ENCODE results near the gene CHCHD3.

DNA sequence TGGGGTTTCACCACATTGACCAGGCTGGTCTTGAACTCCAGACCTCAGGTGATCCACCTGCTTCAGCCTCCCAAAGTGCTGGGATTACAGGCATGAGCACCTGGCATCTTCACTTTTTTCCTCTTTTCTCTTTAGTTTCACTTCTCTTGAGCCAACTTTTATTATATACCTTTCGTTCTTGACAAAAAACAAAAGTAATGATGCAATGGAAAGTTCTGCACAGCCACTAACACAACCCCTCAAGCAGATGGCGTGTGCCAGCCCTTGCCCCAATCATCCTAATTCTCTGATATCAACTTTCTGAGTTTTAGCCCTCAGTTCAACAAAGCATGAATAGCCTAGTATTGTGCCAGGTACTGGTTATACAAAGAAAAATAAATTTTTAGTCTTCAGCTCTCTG, 223.6 kb downstream of the CHCHD3 start:
- TF ChIP-seq, protein P1, sequence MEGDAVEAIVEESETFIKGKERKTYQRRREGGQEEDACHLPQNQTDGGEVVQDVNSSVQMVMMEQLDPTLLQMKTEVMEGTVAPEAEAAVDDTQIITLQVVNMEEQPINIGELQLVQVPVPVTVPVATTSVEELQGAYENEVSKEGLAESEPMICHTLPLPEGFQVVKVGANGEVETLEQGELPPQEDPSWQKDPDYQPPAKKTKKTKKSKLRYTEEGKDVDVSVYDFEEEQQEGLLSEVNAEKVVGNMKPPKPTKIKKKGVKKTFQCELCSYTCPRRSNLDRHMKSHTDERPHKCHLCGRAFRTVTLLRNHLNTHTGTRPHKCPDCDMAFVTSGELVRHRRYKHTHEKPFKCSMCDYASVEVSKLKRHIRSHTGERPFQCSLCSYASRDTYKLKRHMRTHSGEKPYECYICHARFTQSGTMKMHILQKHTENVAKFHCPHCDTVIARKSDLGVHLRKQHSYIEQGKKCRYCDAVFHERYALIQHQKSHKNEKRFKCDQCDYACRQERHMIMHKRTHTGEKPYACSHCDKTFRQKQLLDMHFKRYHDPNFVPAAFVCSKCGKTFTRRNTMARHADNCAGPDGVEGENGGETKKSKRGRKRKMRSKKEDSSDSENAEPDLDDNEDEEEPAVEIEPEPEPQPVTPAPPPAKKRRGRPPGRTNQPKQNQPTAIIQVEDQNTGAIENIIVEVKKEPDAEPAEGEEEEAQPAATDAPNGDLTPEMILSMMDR (IDR thresholded peaks at IDR 0.05) = no peak
- TF ChIP-seq, protein P2, sequence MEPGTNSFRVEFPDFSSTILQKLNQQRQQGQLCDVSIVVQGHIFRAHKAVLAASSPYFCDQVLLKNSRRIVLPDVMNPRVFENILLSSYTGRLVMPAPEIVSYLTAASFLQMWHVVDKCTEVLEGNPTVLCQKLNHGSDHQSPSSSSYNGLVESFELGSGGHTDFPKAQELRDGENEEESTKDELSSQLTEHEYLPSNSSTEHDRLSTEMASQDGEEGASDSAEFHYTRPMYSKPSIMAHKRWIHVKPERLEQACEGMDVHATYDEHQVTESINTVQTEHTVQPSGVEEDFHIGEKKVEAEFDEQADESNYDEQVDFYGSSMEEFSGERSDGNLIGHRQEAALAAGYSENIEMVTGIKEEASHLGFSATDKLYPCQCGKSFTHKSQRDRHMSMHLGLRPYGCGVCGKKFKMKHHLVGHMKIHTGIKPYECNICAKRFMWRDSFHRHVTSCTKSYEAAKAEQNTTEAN (CRISPR knock-in tag; IDR thresholded peaks at IDR 0.05) = no peak
- TF ChIP-seq, protein P3, sequence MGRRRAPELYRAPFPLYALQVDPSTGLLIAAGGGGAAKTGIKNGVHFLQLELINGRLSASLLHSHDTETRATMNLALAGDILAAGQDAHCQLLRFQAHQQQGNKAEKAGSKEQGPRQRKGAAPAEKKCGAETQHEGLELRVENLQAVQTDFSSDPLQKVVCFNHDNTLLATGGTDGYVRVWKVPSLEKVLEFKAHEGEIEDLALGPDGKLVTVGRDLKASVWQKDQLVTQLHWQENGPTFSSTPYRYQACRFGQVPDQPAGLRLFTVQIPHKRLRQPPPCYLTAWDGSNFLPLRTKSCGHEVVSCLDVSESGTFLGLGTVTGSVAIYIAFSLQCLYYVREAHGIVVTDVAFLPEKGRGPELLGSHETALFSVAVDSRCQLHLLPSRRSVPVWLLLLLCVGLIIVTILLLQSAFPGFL (CRISPR knock-in tag; IDR thresholded peaks at IDR 0.05; ENCODE audit: borderline replicate concordance) = no peak
- TF ChIP-seq, protein P4, sequence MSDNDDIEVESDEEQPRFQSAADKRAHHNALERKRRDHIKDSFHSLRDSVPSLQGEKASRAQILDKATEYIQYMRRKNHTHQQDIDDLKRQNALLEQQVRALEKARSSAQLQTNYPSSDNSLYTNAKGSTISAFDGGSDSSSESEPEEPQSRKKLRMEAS (CRISPR knock-in tag; IDR thresholded peaks at IDR 0.05) = no peak
- TF ChIP-seq KAT7 (CRISPR knock-in tag; IDR thresholded peaks at IDR 0.05; ENCODE audit: borderline replicate concordance) = no peak
- TF ChIP-seq JUN (CRISPR knock-in tag; IDR thresholded peaks at IDR 0.05) = no peak
- TF ChIP-seq RELA (CRISPR knock-in tag; IDR thresholded peaks at IDR 0.05; ENCODE audit: borderline replicate concordance) = no peak

All from WTC11 (cell line).